Astrocyte (in vitro differentiated cells and primary cell): ENCODE measurements around the gene IFI44. TPM values are rescaled to one million over a fixed set of nuclear protein-coding genes. Genes with fewer than 3 reads are reported as not detected.

Experiments used
- DNase-seq: peaks from one replicate; pipeline ENCODE4 v3.0.0-alpha.2; 2010; ENCODE audit warnings: low read depth
- FAIRE-seq: peaks from 2 replicates; lab custom pipeline; 2011; peaks lifted over from hg19 to GRCh38; lab: Jason Lieb, UNC
- H2AFZ ChIP-seq: 2 replicates; pipeline ENCODE4 v1.6.0; 2012; ENCODE audit warnings: low read depth, low read length, inconsistent platforms
- H3K27ac ChIP-seq: 2 replicates; pipeline ENCODE4 v1.5.1; 2011; ENCODE audit warnings: low read depth, low read length, inconsistent platforms
- H3K27me3 ChIP-seq: 2 replicates; pipeline ENCODE4 v1.6.0; 2011; ENCODE audit warnings: low read length, inconsistent platforms; ENCODE audit not compliant: insufficient read depth
- H3K36me3 ChIP-seq: 2 replicates; pipeline ENCODE4 v1.5.1; 2011; ENCODE audit warnings: low read length, inconsistent platforms; ENCODE audit not compliant: insufficient read depth
- H3K4me1 ChIP-seq: 2 replicates; pipeline ENCODE4 v1.5.1; 2011; ENCODE audit warnings: low read length, inconsistent platforms; ENCODE audit not compliant: insufficient read depth
- H3K4me2 ChIP-seq: 2 replicates; pipeline ENCODE4 v1.6.0; 2012; ENCODE audit warnings: low read length, inconsistent platforms
- H3K4me3 ChIP-seq: 2 replicates; pipeline ENCODE4 v1.5.1; 2011; ENCODE audit warnings: low read depth, mild to moderate bottlenecking, low read length, inconsistent platforms; ENCODE audit not compliant: insufficient read depth
- H3K79me2 ChIP-seq: 2 replicates; pipeline ENCODE4 v1.6.0; 2012; ENCODE audit warnings: mild to moderate bottlenecking, low read length, inconsistent platforms; ENCODE audit not compliant: insufficient read depth
- H3K9ac ChIP-seq: 2 replicates; pipeline ENCODE4 v1.6.0; 2012; ENCODE audit warnings: mild to moderate bottlenecking, low read length, inconsistent platforms
- H3K9me3 ChIP-seq: 2 replicates; pipeline ENCODE4 v1.5.1; 2012; ENCODE audit warnings: low read depth, mild to moderate bottlenecking, low read length, inconsistent platforms; ENCODE audit not compliant: insufficient read depth
- H4K20me1 ChIP-seq: 2 replicates; pipeline ENCODE4 v1.6.0; 2012; ENCODE audit warnings: low read length, inconsistent platforms; ENCODE audit not compliant: insufficient read depth
- H3K27ac Mint-ChIP-seq: one replicate; pipeline ENCODE4 v1.8.0; 2021; ENCODE audit warnings: mild to moderate bottlenecking, mixed read lengths; ENCODE audit not compliant: unreplicated experiment
- H3K27me3 Mint-ChIP-seq: one replicate; pipeline ENCODE4 v1.8.0; 2021; ENCODE audit warnings: low read depth, mixed read lengths; ENCODE audit not compliant: unreplicated experiment
- H3K36me3 Mint-ChIP-seq: one replicate; pipeline ENCODE4 v1.8.0; 2021; ENCODE audit warnings: low read depth, mixed read lengths; ENCODE audit not compliant: unreplicated experiment
- H3K4me1 Mint-ChIP-seq: one replicate; pipeline ENCODE4 v1.8.0; 2021; ENCODE audit warnings: low read depth, mixed read lengths; ENCODE audit not compliant: unreplicated experiment
- H3K4me3 Mint-ChIP-seq: one replicate; pipeline ENCODE4 v1.8.0; 2021; ENCODE audit warnings: mild to moderate bottlenecking, moderate library complexity, mixed read lengths; ENCODE audit not compliant: unreplicated experiment
- H3K9me3 Mint-ChIP-seq: one replicate; pipeline ENCODE4 v1.8.0; 2021; ENCODE audit warnings: mild to moderate bottlenecking, mixed read lengths; ENCODE audit not compliant: unreplicated experiment
- EZH2 ChIP-seq: IDR thresholded peaks from 2 replicates; pipeline ENCODE4 v1.6.1; 2012; ENCODE audit warnings: mild to moderate bottlenecking, low read length, inconsistent platforms; ENCODE audit not compliant: insufficient read depth
- total RNA-seq: library from RNA; stranded (reverse); gene quantifications from 2 replicates; pipeline ENCODE4 v1.2.1, GENCODE V29; 2021
- TF ChIP-seq, protein P1 (sequence below): IDR thresholded peaks from 2 replicates; pipeline ENCODE4 v1.5.1; 2011; ENCODE audit warnings: low read depth, mild to moderate bottlenecking, inconsistent platforms, low read length, moderate library complexity; ENCODE audit not compliant: insufficient read depth

IFI44 gene
- total RNA-seq, 1 donor from 2014 or later = 144 TPM

DNA sequence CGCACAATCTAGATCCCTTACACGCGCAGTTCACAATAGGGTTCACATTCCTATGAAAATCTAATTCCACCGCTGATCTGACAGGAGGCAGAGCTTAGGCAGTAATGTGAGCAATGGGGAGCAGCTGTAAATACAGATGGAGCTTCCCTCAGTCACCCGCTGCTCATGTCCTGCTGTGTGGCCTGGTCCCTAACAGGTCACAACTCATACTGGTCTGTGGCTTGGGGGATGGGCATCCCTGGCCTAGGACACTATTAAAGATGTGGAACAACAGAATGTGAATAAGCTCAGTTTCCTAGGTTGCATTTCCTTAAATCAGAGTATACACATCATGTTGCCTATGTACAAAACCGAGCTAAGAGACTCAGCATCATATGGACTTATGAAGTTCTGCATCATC lies 16.2 kb downstream of the IFI44 start:
- Mint-ChIP-seq H3K4me3 (no peak overlapping the region), H3K27ac (no peak overlapping the region)
- FAIRE-seq = no peak

DNA sequence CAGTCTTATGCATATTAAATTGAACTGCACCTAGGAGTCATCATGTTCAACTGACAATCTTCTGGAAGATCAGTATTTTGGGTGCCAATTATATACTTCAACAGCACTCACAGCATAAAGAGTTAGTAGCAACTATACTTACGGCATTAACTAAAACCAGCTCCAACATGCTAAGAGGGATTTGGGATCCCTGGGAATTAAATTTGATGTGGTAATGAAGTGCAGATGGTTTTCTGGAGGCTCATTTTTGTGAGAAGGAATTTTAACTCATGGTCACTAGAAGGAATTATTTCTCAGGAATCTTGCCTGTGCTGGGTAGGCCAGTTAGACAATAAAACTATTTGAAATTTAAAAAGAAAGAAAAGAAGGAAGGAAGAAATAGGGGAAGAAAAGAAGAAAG lies 18.3 kb downstream of the IFI44 start:
- Histone ChIP-seq H3K36me3 (no peaks in the 10 kb centered on the region), H3K9ac (no peak overlapping the region), H4K20me1 (no peaks in the 10 kb centered on the region), H3K4me1 (no peaks in the 10 kb centered on the region), H3K4me3 (no peak overlapping the region), H3K79me2 (no peaks in the 10 kb centered on the region), H3K4me2 (no peak overlapping the region), H3K27ac (no peak overlapping the region), H3K9me3 (no peaks in the 10 kb centered on the region), H2AFZ (no peak overlapping the region), H3K27me3 (no peaks in the 10 kb centered on the region)
- peaks cover 9% of the 10 kb centered on the region for H3K36me3 Mint-ChIP-seq
- no peak overlapping the region for H3K27ac Mint-ChIP-seq
- H3K27me3 Mint-ChIP-seq = no peaks in the 10 kb centered on the region
- peaks cover 2% of the 10 kb centered on the region for H3K4me1 Mint-ChIP-seq
- no peak for DNase-seq
- no peak for TF ChIP-seq EZH2
- TF ChIP-seq, protein P1, sequence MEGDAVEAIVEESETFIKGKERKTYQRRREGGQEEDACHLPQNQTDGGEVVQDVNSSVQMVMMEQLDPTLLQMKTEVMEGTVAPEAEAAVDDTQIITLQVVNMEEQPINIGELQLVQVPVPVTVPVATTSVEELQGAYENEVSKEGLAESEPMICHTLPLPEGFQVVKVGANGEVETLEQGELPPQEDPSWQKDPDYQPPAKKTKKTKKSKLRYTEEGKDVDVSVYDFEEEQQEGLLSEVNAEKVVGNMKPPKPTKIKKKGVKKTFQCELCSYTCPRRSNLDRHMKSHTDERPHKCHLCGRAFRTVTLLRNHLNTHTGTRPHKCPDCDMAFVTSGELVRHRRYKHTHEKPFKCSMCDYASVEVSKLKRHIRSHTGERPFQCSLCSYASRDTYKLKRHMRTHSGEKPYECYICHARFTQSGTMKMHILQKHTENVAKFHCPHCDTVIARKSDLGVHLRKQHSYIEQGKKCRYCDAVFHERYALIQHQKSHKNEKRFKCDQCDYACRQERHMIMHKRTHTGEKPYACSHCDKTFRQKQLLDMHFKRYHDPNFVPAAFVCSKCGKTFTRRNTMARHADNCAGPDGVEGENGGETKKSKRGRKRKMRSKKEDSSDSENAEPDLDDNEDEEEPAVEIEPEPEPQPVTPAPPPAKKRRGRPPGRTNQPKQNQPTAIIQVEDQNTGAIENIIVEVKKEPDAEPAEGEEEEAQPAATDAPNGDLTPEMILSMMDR = no peak
- no peak for FAIRE-seq
- H3K4me3 Mint-ChIP-seq = peak overlapping the region; percentile 29
- no peaks in the 10 kb centered on the region for H3K9me3 Mint-ChIP-seq

More for the DNA sequence above, 16.2 kb downstream of the IFI44 start:
- Mint-ChIP-seq H3K4me1 (peaks cover 2% of the 10 kb centered on the region), H3K27me3 (no peaks in the 10 kb centered on the region), H3K36me3 (peaks cover 21% of the 10 kb centered on the region), H3K9me3 (no peaks in the 10 kb centered on the region)
- Histone ChIP-seq H2AFZ (no peak overlapping the region), H3K9me3 (no peaks in the 10 kb centered on the region), H3K4me1 (no peaks in the 10 kb centered on the region), H3K27me3 (no peaks in the 10 kb centered on the region), H3K27ac (no peak overlapping the region), H3K36me3 (peaks cover 3% of the 10 kb centered on the region), H3K9ac (no peak overlapping the region), H3K4me3 (no peak overlapping the region), H4K20me1 (no peaks in the 10 kb centered on the region), H3K79me2 (no peaks in the 10 kb centered on the region), H3K4me2 (no peak overlapping the region)
- TF ChIP-seq, protein P1 = no peak
- DNase-seq = no peak

DNA sequence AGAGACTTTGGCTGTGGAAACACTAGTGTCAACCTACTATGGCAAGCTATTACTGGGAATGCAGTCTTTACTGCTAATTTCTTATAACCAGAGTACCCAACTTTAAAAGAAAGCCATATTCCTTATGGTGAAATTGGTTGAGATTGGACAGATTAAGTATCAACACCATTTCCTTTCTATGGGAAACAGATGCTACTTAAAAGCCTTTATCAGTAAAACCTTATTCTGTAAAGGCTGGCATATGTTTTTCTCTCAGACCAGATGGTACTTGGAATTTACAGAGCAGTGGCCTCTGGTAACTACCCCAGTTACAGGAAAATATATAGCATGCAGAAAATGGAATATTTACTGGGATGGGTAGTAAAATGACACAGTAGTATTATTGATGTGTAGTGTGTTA lies 18.8 kb downstream of the IFI44 start:
- Histone ChIP-seq H3K4me3 (no peak overlapping the region), H3K9me3 (no peaks in the 10 kb centered on the region), H3K4me2 (no peak overlapping the region), H3K27me3 (no peaks in the 10 kb centered on the region), H3K9ac (no peak overlapping the region), H3K27ac (no peak overlapping the region), H3K79me2 (no peaks in the 10 kb centered on the region), H2AFZ (no peak overlapping the region), H3K4me1 (no peaks in the 10 kb centered on the region), H3K36me3 (no peaks in the 10 kb centered on the region), H4K20me1 (no peaks in the 10 kb centered on the region)
- no peak for DNase-seq
- Mint-ChIP-seq H3K27me3 (no peaks in the 10 kb centered on the region), H3K4me3 (no peak overlapping the region), H3K9me3 (no peaks in the 10 kb centered on the region), H3K4me1 (peaks cover under 1% of the 10 kb centered on the region), H3K36me3 (peaks cover 9% of the 10 kb centered on the region), H3K27ac (no peak overlapping the region)
- TF ChIP-seq, protein P1 = no peak
- TF ChIP-seq EZH2 = no peak
- FAIRE-seq = no peak
